Thyroid gland (tissue), 4 donors: Measurements from ENCODE around the gene CLEC2L. TPM values are rescaled to one million over a fixed set of nuclear protein-coding genes. Genes with fewer than 3 reads are reported as not detected.

ENCODE experiments used
- DNase-seq, 2 donors: peaks; one replicate each; pipeline ENCODE4 v3.0.0-alpha.2; 2019
- H3K27ac ChIP-seq, 3 donors: fragments of 200-600 bp; sonication (generic); 1 replicate in 2 of 3; 2 replicates in 1 of 3; pipeline ENCODE4 v1.5.1; 2016 to 2019; ENCODE audit warnings: mild to moderate bottlenecking in 1 of 3, moderate library complexity in 1 of 3
- H3K27me3 ChIP-seq: fragments of 200-600 bp; sonication (generic); one replicate; pipeline ENCODE4 v1.5.1; 2019
- H3K36me3 ChIP-seq, 2 donors: fragments of 200-600 bp; sonication (generic); one replicate each; pipeline ENCODE4 v1.5.1; 2016 to 2019
- H3K4me1 ChIP-seq, 2 donors: fragments of 200-600 bp; sonication (generic); one replicate each; pipeline ENCODE4 v1.5.1; 2017 to 2019
- H3K4me3 ChIP-seq, 3 donors: fragments of 200-600 bp; sonication (generic); replicated peaks in 1 of 3; 1 replicate in 2 of 3; 2 replicates in 1 of 3; pipeline ENCODE4 v1.5.1; 2016; ENCODE audit warnings: mild to moderate bottlenecking in 1 of 3
- H3K9me3 ChIP-seq: fragments of 200-600 bp; sonication (generic); one replicate; pipeline ENCODE4 v1.5.1; 2017
- CTCF ChIP-seq, 6 experiments: fragments of 200-600 bp in 3 of 6; fragments of 450-650 bp in 3 of 6; sonication (generic) in 3 of 6; IDR thresholded peaks; one replicate each; pipeline ENCODE4 v1.5.1; 2016 to 2019; ENCODE audit warnings: antibody characterized with exemption in 6 of 6, mild to moderate bottlenecking in 2 of 6, inconsistent platforms in 1 of 6, moderate library complexity in 1 of 6
- POLR2A ChIP-seq, 2 donors: fragments of 450-650 bp; IDR thresholded peaks; one replicate each; pipeline ENCODE4 v1.6.1; 2017; ENCODE audit warnings: antibody characterized with exemption in 2 of 2, mild to moderate bottlenecking in 2 of 2, moderate library complexity in 1 of 2
- WGBS, 2 donors: methylation state at CpG; one replicate each; pipeline ENCODE4 v1.1.5; 2017; 5-methylcytosine and 5-hydroxymethylcytosine counted together
- intact Hi-C: fragments of 100-400 bp; cut with DNase I; formaldehyde crosslinking; loops from one replicate; pipeline ENCODE4 v1.15.1; 2023
- total RNA-seq, 4 donors: library from RNA; depleted of rRNA; stranded (reverse); fragments of >200 nt; gene quantifications; one replicate each; pipeline ENCODE4 v1.2.3, GENCODE V29; 2016

The CLEC2L gene
- total RNA-seq, 4 donors from 2014 or later: not detected

GRCh38 chr7:139583826-139584553 lies 60.5 kb downstream of the CLEC2L start:
- peaks cover 29 to 35% of the 10 kb centered on the region in 2 donors for H3K36me3 ChIP-seq
- no peak for TF ChIP-seq CTCF (IDR thresholded peaks at IDR 0.05)
- H3K4me3 ChIP-seq: no peak overlapping the region
- no peaks in the 10 kb centered on the region for H3K27me3 ChIP-seq
- no peaks in the 10 kb centered on the region for H3K4me1 ChIP-seq
- intact Hi-C loops: no loop called here
- WGBS, 2 donors: 93 to 96% methylated on average over 14 to 15 of the region's 15 CpGs
- no peaks in the 10 kb centered on the region for H3K9me3 ChIP-seq
- no peak for DNase-seq
- no peak overlapping the region for H3K27ac ChIP-seq

GRCh38 chr7:139585042-139585441 lies 61.6 kb downstream of the CLEC2L start:
- Histone ChIP-seq H3K4me1 (no peaks in the 10 kb centered on the region), H3K27me3 (no peaks in the 10 kb centered on the region), H3K9me3 (no peaks in the 10 kb centered on the region), H3K36me3 (peaks cover 29 to 35% of the 10 kb centered on the region in 2 donors), H3K4me3 (no peak overlapping the region), H3K27ac (no peak overlapping the region)
- TF ChIP-seq CTCF (IDR thresholded peaks at IDR 0.05) (no peak), POLR2A (IDR thresholded peaks at IDR 0.05) (no peak)
- DNase-seq: no peak
- 76 to 77% methylated on average over 5 of the region's 5 CpGs for WGBS, 2 donors
- intact Hi-C loops: no loop called here

- no peaks in the 10 kb centered on the region for H3K9me3 ChIP-seq
- H3K36me3 ChIP-seq: peaks cover 22 to 31% of the 10 kb centered on the region in 2 donors
- H3K27me3 ChIP-seq: no peaks in the 10 kb centered on the region
- no peak for TF ChIP-seq CTCF (IDR thresholded peaks at IDR 0.05)
- no peak for TF ChIP-seq POLR2A (IDR thresholded peaks at IDR 0.05)
- DNase-seq: no peak
- no peak overlapping the region for H3K27ac ChIP-seq
- intact Hi-C loops: no loop called here
- H3K4me1 ChIP-seq: no peaks in the 10 kb centered on the region
- WGBS, 2 donors: 91 to 98% methylated on average over 3 of the region's 3 CpGs
- no peak overlapping the region for H3K4me3 ChIP-seq
These were observed 62.8 kb downstream of the CLEC2L start for GRCh38 chr7:139586286-139586685.

GRCh38 chr7:139587535-139587934 lies 64.0 kb downstream of the CLEC2L start:
- Histone ChIP-seq H3K9me3 (no peaks in the 10 kb centered on the region), H3K4me3 (no peak overlapping the region), H3K4me1 (no peaks in the 10 kb centered on the region), H3K27ac (no peak overlapping the region), H3K36me3 (peaks cover 14 to 26% of the 10 kb centered on the region in 2 donors), H3K27me3 (no peaks in the 10 kb centered on the region)
- no peak for DNase-seq
- 93 to 98% methylated on average over 7 of the region's 7 CpGs for WGBS, 2 donors
- no peak for TF ChIP-seq CTCF (IDR thresholded peaks at IDR 0.05)
- no peak for TF ChIP-seq POLR2A (IDR thresholded peaks at IDR 0.05)
- intact Hi-C loops: no loop called here

- no peaks in the 10 kb centered on the region for H3K9me3 ChIP-seq
- H3K27me3 ChIP-seq: no peaks in the 10 kb centered on the region
- H3K36me3 ChIP-seq: peaks cover 5 to 25% of the 10 kb centered on the region in 2 donors
- no peak overlapping the region for H3K4me3 ChIP-seq
- TF ChIP-seq CTCF (IDR thresholded peaks at IDR 0.05): no peak
- no peak for TF ChIP-seq POLR2A (IDR thresholded peaks at IDR 0.05)
- H3K4me1 ChIP-seq: no peaks in the 10 kb centered on the region
- H3K27ac ChIP-seq: no peak overlapping the region
- DNase-seq: no peak
- intact Hi-C loops: no loop called here
- WGBS, 2 donors: 79 to 81% methylated on average over 6 to 7 of the region's 7 CpGs
These were observed 65.1 kb downstream of the CLEC2L start for GRCh38 chr7:139588632-139589031.
